Ovary (tissue), 3 donors: ENCODE measurements around the gene SLC25A29.

Experiments
- CTCF ChIP-seq, 3 donors: fragments of 450-650 bp in 2 of 3; fragments of 200-600 bp in 1 of 3; IDR thresholded peaks; one replicate each; pipeline versions ENCODE4 v1.5.1 to v1.8.0; 2016 to 2022; ENCODE audit warnings: antibody characterized with exemption in 3 of 3, mild to moderate bottlenecking in 1 of 3
- EP300 ChIP-seq: sonication (generic); formaldehyde crosslinking; IDR thresholded peaks from one replicate; pipeline ENCODE4 v1.6.1; 2017; ENCODE audit warnings: antibody characterized with exemption
- POLR2A ChIP-seq: fragments of 450-650 bp; IDR thresholded peaks from one replicate; pipeline ENCODE4 v1.6.1; 2017; ENCODE audit warnings: antibody characterized with exemption, mild to moderate bottlenecking, moderate library complexity
- donor health status: DM: no; HTN: no; CAD: no.

GRCh38 chr14:100340423-100340813 lies 34.2 kb upstream of the SLC25A29 start:
- TF ChIP-seq CTCF (IDR thresholded peaks at IDR 0.05) (no peak), POLR2A (no peak), EP300 (no peak)
